Caki2 (cell line): ENCODE results near the gene COX17. TPM values are rescaled to one million over a fixed set of nuclear protein-coding genes. Genes with fewer than 3 reads are reported as not detected.

Experiments used
- DNase-seq: peaks from one replicate; pipeline ENCODE4 v3.0.0-alpha.2; 2015; ENCODE audit warnings: low read depth
- in situ Hi-C: cut with HindIII; loops from 2 replicates; pipeline ENCODE4 v1.10.0; 2016; ENCODE audit warnings: low sequenced_read_pairs, low pct_unique_long_range_greater_than_20kb, mixed read lengths
- total RNA-seq: library from RNA; depleted of rRNA; stranded (reverse); fragments of >200 nt; shearing (Covaris generic); gene quantifications from 2 replicates; pipeline ENCODE4 v1.2.3, GENCODE V29; 2014; ENCODE audit warnings: low replicate concordance

Gene COX17
- total RNA-seq, 1 experiment from 2014 or later: 22.3 TPM

- DNase-seq: no peak
- in situ Hi-C loops: no loop called here
These were observed 23.3 kb downstream of the COX17 start for GRCh38 chr3:119653876-119654275.

- DNase-seq: no peak
- in situ Hi-C loops: no loop called here
These were observed 24.7 kb downstream of the COX17 start for GRCh38 chr3:119652306-119653033.

- in situ Hi-C loops: no loop called here
- DNase-seq: no peak
These were observed 27.4 kb downstream of the COX17 start for GRCh38 chr3:119649761-119650160.

GRCh38 chr3:119647843-119648575, 29.2 kb downstream of the COX17 start:
- no peak for DNase-seq
- in situ Hi-C loops: no loop called here

- in situ Hi-C loops: no loop called here
- no peak for DNase-seq
These were observed 30.0 kb downstream of the COX17 start for GRCh38 chr3:119647171-119647570.

GRCh38 chr3:119645813-119646212, 31.4 kb downstream of the COX17 start:
- in situ Hi-C loops: no loop called here
- no peak for DNase-seq

GRCh38 chr3:119644481-119644880, 32.7 kb downstream of the COX17 start:
- DNase-seq: no peak
- in situ Hi-C loops: no loop called here

GRCh38 chr3:119643528-119643927, 33.7 kb downstream of the COX17 start:
- in situ Hi-C loops: no loop called here
- peak; percentile 25 for DNase-seq

GRCh38 chr3:119642746-119643473, 34.3 kb downstream of the COX17 start:
- DNase-seq: no peak
- in situ Hi-C loops: no loop called here

- no peak for DNase-seq
- in situ Hi-C loops: no loop called here
These were observed 35.8 kb downstream of the COX17 start for GRCh38 chr3:119641416-119641815.

GRCh38 chr3:119639494-119640350, 37.5 kb downstream of the COX17 start:
- in situ Hi-C loops: no loop called here
- no peak for DNase-seq

- DNase-seq: peak; percentile 84
These were observed 39.3 kb downstream of the COX17 start for GRCh38 chr3:119637679-119638477.

GRCh38 chr3:119636891-119637611, 40.2 kb downstream of the COX17 start:
- in situ Hi-C loops: no loop called here
- DNase-seq: no peak

More at GRCh38 chr3:119637679-119638477, 39.3 kb downstream of the COX17 start:
- in situ Hi-C loops: no loop called here

GRCh38 chr3:119636249-119636648, 41.0 kb downstream of the COX17 start:
- no peak for DNase-seq
- in situ Hi-C loops: no loop called here

GRCh38 chr3:119635719-119636118, 41.5 kb downstream of the COX17 start:
- no peak for DNase-seq
- in situ Hi-C loops: no loop called here

- no peak for DNase-seq
- in situ Hi-C loops: no loop called here
These were observed 44.4 kb downstream of the COX17 start for GRCh38 chr3:119632829-119633228.

GRCh38 chr3:119632216-119632615, 45.0 kb downstream of the COX17 start:
- no peak for DNase-seq
- in situ Hi-C loops: no loop called here
